Tibial nerve (tissue), 3 donors: ENCODE data around the gene AR.

Source experiments
- CTCF ChIP-seq, 5 experiments: fragments of 200-600 bp in 3 of 5; fragments of 450-650 bp in 2 of 5; sonication (generic) in 3 of 5; IDR thresholded peaks; one replicate each; pipeline ENCODE4 v1.5.1; 2016 to 2019; ENCODE audit warnings: antibody characterized with exemption in 5 of 5, mild to moderate bottlenecking in 3 of 5, moderate library complexity in 2 of 5
- POLR2A ChIP-seq, 2 donors: fragments of 450-650 bp; IDR thresholded peaks; one replicate each; pipeline ENCODE4 v1.6.1; 2017; ENCODE audit warnings: antibody characterized with exemption in 2 of 2, mild to moderate bottlenecking in 2 of 2, moderate library complexity in 2 of 2

- TF ChIP-seq CTCF (IDR thresholded peaks at IDR 0.05) (no peak), POLR2A (IDR thresholded peaks at IDR 0.05) (no peak)
Observed at GRCh38 chrX:67500617-67501016, 43.2 kb upstream of the AR start.
